HepG2 (cell line): Measurements from ENCODE around the gene PHYHIPL.

Experiments used
- ZIK1 ChIP-seq: sonication (generic); formaldehyde crosslinking; IDR thresholded peaks from 2 replicates; pipeline ENCODE4 v1.5.0; 2020; ENCODE audit warnings: mild to moderate bottlenecking, low read depth, missing genetic modification reagents, borderline replicate concordance
- ZNF687 ChIP-seq: sonication (generic); formaldehyde crosslinking; IDR thresholded peaks from 2 replicates; pipeline ENCODE4 v1.5.1; 2020; ENCODE audit warnings: mild to moderate bottlenecking, missing genetic modification reagents, moderate library complexity

DNA sequence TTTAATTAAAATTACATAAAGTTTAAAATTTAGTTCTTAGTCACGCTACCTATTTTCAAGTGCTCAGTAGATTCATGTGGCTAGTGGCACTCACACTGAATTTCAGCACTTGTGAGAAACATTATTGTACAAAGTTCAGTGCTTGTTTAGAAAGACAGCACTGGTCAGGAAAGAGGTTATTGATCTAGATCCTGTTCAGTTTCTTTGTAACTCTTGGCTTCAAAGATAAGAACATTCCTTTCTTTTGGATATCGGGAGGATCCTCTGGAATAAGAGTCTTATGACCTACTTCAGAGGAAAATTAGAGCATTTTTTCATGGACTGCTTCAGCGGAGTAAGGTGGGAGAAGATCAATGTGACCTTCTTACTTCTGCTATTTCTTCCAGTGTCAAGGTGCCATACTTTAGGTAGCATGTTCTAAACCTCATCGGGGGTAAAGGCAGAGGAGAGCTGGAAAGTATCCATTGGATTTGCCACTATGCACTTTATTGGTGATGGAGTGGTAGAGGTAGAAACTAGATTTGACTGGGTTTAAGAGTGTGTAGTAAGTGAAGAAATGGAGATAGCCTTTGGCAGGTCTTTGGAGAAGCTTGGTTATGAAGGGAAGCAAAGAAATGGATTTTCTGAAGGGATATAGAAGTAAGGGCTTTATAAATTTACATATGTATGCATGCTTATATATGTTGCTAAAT lies 39.9 kb downstream of the PHYHIPL start:
- TF ChIP-seq ZIK1 (CRISPR knock-in tag) = no peak
- TF ChIP-seq ZNF687 (CRISPR knock-in tag) = no peak
